Testis (tissue), 2 donors: ENCODE data around the gene SRGAP1.
"Not testable (repeated sequence)": the region's sequence is repeated elsewhere in the genome, so short reads cannot be mapped to it uniquely, and the experiment has no call there.

Experiments used
- CTCF ChIP-seq, 3 experiments: fragments of 450-650 bp in 2 of 3; fragments of 200-600 bp in 1 of 3; sonication (generic) in 1 of 3; IDR thresholded peaks; one replicate each; pipeline ENCODE4 v1.5.1; 2016 to 2019; ENCODE audit warnings: antibody characterized with exemption in 3 of 3, mild to moderate bottlenecking in 2 of 3, moderate library complexity in 1 of 3
- POLR2A ChIP-seq: fragments of 450-650 bp; IDR thresholded peaks from one replicate; pipeline ENCODE4 v1.6.1; 2017; ENCODE audit warnings: antibody characterized with exemption, mild to moderate bottlenecking, moderate library complexity

- TF ChIP-seq CTCF (IDR thresholded peaks at IDR 0.05); POLR2A: not testable (repeated sequence)
Observed at GRCh38 chr12:64132672-64133071, 288.2 kb downstream of the SRGAP1 start.
